Forelimb muscle (tissue), 1 donor: ENCODE data around the gene NDC80. TPM values are rescaled to one million over a fixed set of nuclear protein-coding genes. Genes with fewer than 3 reads are reported as not detected.
A peak's percentile ranks its signal among the peaks of the same experiment; 100 is the strongest.

Source experiments
- DNase-seq: peaks from one replicate; pipeline ENCODE4 v3.0.0-alpha.2; 2013; ENCODE audit warnings: low read depth
- polyA plus RNA-seq: library from polyadenylated mRNA; unstranded; fragments of 120-200 nt; gene quantifications from one replicate; pipeline ENCODE4 v1.2.1, GENCODE V29; 2013; ENCODE audit not compliant: insufficient read length

NDC80 gene
- polyA plus RNA-seq, 1 donor, result 8.5 TPM

GRCh38 chr18:2557536-2557935 is 13.8 kb upstream of the NDC80 start:
- DNase-seq, result no peak

DNA sequence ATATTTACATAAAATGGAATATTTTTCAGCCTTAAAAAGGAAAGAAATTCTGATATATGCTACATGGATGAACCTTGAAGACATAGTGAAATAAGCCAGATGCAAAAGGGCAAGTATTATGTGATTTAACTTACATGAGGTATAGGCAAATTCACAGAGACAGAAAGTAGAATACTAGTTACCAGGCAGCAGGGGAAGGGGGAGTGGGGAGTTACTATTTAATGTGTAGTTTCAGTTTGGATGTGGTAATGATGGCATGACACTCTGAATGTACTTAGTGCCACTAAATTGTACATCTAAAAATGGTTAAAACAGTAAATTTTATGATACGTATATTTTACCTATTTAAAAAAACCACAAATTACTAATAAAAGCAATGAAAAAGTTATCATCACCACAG is 12.1 kb upstream of the NDC80 start:
- DNase-seq, result no peak

DNA sequence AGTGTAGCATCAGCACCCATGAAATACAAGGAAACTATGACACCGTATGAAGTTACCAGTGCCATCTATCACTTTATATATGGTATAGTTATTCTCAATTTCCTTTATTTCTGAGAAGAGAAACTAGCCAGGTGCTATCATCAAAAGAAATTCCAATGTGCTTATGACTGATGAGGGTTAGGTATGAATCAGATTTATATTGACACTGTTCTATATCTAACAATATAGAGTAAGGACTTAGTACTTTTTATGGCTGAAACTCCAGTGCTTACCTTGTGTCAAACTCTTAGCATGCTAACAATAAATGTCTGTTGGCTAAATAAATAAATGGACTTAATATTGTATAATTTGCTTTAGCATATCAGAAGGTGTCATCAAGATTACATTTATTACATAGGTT is 7.0 kb upstream of the NDC80 start:
- no peak for DNase-seq

DNA sequence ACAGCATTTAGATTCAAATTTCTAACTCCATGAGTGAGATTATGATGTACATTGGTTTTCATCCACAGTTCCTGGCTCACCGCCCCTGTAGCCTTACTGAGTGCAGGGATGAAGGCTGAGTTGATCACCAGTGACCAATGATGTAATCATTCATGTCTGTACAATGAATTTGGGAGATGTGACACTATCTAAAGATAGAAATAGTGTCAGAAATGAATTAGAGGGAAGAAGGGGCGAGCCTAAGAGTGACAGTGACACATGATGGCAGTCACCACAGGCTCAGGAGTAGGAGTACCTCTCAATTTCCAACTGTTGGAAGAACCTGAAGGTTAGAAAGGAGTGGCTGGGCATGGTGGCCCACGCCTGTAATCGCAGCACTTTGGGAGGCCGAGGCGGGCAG is 3.2 kb upstream of the NDC80 start:
- no peak for DNase-seq

DNA sequence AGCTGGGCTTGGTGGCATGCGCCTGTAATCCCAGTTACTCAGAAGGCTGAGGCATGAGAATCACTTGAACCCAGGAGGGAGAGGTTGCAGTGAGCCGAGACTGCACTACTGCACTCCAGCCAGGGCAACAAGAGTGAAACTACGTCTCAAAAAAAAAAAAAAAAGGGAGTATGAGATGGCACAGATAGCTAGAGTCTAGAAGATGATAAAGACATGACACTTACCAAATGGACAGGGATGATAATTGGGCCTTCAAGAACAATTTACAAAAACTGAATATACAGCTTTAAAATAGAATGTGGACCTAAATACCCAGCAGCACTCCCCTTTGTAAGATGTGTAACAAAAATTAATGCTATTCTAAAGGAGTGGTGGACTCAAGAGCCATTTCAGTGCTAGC is 2.8 kb upstream of the NDC80 start:
- DNase-seq, result no peak

DNA sequence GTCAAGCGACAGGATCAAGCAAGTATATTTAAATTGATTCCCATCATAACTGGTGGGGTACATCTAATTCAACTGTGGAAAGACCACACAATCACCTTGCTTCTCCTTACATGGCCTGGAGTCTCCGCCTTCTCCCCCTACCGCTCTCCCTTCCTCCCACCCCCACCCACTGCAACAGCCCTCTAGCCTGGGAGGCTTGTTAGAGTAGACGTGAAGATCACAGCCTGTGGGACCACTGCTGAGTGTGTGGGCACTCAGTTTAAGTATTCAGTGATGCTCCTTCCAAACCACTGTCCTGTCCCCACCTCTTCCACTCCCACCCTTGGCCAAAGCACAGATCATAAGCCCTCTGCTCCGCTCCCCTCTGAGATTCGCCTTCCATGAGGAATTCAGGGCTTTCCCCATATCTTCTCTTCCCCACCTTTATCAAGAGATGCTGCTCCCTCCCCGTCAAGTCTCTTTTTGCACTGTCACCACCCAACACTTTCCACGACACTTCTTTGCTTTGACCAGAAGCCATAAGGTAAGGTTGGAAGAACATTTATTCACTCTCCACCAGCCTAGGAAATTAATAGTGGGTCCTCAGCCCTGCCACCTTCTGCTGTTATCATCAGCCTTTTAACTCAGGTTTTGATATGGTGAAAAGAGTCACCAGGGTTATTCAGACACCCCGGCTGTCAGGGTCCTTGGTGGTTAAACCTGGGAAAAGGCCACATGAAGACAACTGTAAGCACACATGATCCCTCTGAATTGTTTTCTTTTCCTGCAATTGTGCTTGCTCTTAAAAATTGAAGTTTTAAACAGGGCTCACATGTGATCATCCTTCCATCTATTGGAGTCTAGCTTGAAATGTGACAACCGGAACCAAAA is 1.8 kb upstream of the NDC80 start:
- no peak for DNase-seq

DNA sequence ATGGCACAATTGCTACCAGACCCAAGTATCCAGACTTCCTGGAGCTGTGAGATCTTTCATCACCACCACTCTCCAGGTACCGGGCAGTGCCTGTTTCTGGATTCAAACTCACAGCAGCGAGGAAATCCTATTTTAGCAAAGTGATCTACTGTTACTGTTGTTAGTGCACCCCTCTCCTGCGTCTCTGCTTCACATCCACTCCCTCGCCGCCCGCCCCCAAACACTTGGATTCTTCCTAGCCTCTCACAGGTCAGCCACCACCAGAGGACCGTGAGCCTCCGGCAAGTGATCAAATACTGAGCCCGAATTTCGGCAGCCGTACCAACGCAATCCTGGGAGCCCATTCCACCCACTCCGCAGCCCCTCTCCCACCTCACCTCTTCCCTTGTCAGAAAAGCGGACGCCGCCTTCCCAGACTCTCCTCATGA is 571 bp upstream of the NDC80 start:
- DNase-seq, result peak; percentile 11

GRCh38 chr18:2572171-2572569 is 813 bp downstream of the NDC80 start:
- DNase-seq, result no peak

DNA sequence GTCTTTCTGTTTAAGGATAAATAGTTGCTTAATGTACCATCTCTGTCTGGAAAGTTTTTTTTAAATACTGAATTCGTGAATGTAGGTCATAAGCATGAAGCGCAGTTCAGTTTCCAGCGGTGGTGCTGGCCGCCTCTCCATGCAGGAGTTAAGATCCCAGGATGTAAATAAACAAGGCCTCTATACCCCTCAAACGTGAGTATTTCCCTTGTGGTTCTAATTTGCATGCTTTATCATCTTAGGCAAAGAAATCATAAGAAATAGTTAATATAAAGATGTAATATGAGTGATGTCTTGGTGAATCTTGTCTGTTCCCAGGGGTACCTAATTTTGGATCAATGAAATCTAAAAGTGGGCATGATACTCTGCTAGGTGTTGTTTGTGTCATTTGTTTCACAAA is 1.5 kb downstream of the NDC80 start:
- no peak for DNase-seq

DNA sequence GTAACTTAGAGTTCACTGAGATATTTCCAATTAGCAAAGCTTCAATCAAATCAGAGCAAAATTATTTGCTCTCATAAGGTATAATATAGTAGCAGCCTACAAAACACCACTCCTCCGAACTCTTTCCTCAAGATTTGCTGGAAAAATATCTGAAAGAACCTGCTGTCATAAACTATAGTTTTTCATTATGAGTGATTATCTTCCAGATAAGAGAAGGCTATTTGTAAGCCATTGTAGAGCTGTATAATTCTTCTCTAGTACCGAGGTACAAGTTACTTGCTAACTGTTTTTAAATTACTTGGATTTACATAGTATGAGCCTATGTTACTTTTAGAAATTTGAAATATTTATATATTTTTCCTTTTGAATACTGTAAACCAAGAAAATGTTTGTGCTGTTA is 2.1 kb downstream of the NDC80 start:
- no peak for DNase-seq

DNA sequence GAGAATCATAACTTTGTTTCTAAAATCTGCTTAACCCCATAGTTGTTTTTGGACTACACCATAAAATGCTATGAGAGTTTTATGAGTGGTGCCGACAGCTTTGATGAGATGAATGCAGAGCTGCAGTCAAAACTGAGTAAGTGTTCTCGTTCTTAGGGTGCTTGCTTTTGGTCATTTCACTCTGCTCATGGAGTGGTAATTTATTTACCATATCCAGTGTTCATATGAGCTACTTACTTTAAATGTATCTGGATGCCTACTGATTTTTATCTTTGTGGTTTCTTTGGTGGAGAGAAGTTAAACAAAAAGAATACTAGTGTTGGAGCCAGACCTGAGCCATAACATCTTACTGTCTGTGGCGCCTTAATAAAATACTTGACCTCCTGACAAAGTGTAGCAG is 16.4 kb downstream of the NDC80 start:
- no peak for DNase-seq

- no peak for DNase-seq
Observed at GRCh38 chr18:2588666-2589344, 17.4 kb downstream of the NDC80 start.

DNA sequence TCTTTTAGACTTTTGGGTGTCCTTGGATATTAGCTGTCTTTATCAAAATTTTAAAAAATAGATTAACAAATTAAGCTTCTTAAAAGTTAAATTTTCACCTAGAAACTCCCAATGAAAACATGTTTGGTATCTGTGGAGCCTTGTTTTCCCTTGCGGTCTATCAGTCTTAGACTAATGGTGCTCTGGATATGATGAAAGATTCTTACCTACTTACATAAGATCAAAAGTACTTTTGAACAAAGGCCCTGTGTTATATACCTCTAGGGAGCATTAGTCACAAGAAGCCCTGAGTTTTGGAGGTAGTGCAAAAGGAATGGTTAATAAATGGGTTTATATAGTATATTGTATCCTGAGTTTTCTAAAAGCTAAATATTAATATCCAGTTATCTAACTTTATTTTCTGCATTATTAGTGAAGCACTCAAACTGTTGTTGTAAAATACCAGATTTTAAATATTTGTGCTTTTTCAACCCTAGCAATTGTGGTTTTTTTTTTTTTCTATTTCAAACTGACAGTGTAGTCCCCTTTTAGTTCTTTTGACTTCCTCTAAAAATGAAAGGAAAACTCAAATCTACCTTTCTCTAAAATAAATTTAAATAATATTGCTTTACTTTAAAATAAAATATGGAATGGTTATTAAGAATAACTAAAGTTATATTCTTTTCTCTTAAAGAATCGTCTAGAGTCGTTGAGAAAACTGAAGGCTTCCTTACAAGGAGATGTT is 18.1 kb downstream of the NDC80 start:
- DNase-seq, result no peak

- DNase-seq, result no peak
Observed at GRCh38 chr18:2590303-2590702, 18.9 kb downstream of the NDC80 start.

GRCh38 chr18:2597639-2598038 is 26.3 kb downstream of the NDC80 start:
- DNase-seq, result no peak

GRCh38 chr18:2602844-2603243 is 31.5 kb downstream of the NDC80 start:
- no peak for DNase-seq

DNA sequence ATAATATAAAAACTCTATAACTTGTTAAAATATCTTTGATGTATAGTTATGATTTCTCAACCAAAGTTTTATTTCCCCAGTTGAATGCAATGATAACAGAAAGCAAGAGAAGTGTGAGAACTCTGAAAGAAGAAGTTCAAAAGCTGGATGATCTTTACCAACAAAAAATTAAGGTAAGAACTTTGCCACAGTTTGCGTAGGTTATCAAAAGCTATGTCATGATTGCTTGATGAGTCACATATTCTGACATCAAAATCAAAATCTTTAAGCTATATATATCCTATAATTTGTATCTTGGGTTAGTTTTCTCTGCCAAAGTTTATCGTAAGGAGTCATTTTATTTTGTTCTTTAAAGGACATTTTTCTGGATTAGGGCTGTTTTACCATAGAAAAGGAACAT is 35.0 kb downstream of the NDC80 start:
- no peak for DNase-seq

GRCh38 chr18:2609604-2610003 is 38.2 kb downstream of the NDC80 start:
- no peak for DNase-seq

DNA sequence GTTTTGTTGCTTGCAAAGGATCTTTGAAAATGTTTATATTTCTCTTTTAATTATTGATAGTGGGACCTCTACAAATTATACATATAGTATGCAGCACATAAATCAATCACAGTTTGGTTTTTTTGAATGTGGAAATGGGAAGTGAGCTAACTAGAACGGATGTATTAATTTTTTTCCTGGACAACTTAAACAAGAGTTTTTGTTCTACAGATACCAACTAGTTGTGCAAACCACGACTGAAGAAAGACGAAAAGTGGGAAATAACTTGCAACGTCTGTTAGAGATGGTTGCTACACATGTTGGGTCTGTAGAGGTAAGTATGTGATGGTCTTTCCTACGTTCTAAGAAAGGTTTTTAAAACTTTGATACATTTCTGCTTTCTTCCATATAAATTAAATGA is 39.2 kb downstream of the NDC80 start:
- no peak for DNase-seq

- DNase-seq, result no peak
Observed at GRCh38 chr18:2612996-2613395, 41.6 kb downstream of the NDC80 start.

DNA sequence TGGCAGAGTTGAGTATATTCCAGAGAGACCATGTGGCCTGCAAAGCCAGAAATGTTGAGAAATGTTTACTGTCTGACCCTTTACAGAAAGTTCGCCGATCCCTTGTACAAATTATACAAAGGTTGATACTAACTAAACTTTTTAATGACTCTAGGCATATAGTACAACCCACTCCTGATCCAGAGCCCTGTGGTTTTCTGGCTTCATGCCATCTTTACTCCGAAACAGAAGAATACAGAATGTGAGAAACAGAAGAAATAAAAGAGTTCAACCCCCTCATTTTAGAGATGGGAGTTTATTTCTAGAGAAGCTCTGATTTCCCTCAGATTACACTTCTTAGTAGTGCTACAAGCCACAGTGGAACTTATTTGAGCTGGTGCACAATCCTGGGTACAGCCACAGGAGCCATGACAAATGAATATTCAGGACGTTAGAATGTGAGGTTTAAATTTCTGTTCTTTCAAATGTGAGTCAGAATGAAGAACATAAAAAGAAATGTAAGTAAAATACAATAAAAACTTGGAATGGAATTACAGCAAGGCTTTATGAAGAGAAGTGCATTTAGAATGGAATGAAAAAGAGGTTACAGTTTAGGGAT is 46.1 kb downstream of the NDC80 start:
- no peak for DNase-seq

GRCh38 chr18:2618009-2618408 is 46.7 kb downstream of the NDC80 start:
- no peak for DNase-seq
